H9 (cell line): ENCODE measurements around the gene PRR7. TPM values are rescaled to one million over a fixed set of nuclear protein-coding genes. Genes with fewer than 3 reads are reported as not detected.

Source experiments
- DNase-seq: peaks from one replicate; pipeline ENCODE4 v3.0.0-alpha.2; 2017
- H2AFZ ChIP-seq: one replicate; pipeline ENCODE4 v1.6.1; 2013; ENCODE audit warnings: mild to moderate bottlenecking, low read length, control low read depth, moderate library complexity
- H2AK5ac ChIP-seq: 2 replicates; pipeline ENCODE4 v1.6.1; 2013; ENCODE audit warnings: low read length, control low read depth, mixed read lengths; ENCODE audit not compliant: insufficient read length
- H2BK120ac ChIP-seq: one replicate; pipeline ENCODE4 v1.6.1; 2013; ENCODE audit warnings: low read depth, mild to moderate bottlenecking, low read length, control low read depth, inconsistent platforms; ENCODE audit not compliant: poor library complexity, severe bottlenecking
- H2BK12ac ChIP-seq: 2 replicates; pipeline ENCODE4 v1.6.1; 2013; ENCODE audit warnings: low read length, control low read depth, mixed read lengths, low read depth; ENCODE audit not compliant: insufficient read length
- H2BK15ac ChIP-seq: 2 replicates; pipeline ENCODE4 v1.6.1; 2013; ENCODE audit warnings: low read depth, low read length, control low read depth
- H2BK20ac ChIP-seq: one replicate; pipeline ENCODE4 v1.6.1; 2013; ENCODE audit warnings: low read depth, mild to moderate bottlenecking, low read length, control low read depth, inconsistent platforms; ENCODE audit not compliant: poor library complexity, severe bottlenecking
- H2BK5ac ChIP-seq: 2 replicates; pipeline ENCODE4 v1.6.1; 2013; ENCODE audit warnings: low read length, control low read depth, mixed read lengths; ENCODE audit not compliant: insufficient read length
- H3K14ac ChIP-seq: 2 replicates; pipeline ENCODE4 v1.6.1; 2013; ENCODE audit warnings: low read length, control low read depth; ENCODE audit not compliant: insufficient read depth
- H3K18ac ChIP-seq: 2 replicates; pipeline ENCODE4 v1.6.1; 2013; ENCODE audit warnings: low read depth, mild to moderate bottlenecking, mixed read lengths, low read length, control low read depth; ENCODE audit not compliant: insufficient read length
- H3K23ac ChIP-seq: 2 replicates; pipeline ENCODE4 v1.6.1; 2013; ENCODE audit warnings: low read length, control low read depth, mixed read lengths, low read depth; ENCODE audit not compliant: insufficient read length
- H3K23me2 ChIP-seq: 2 replicates; pipeline ENCODE4 v1.6.1; 2013; ENCODE audit warnings: low read depth, mild to moderate bottlenecking, mixed read lengths, low read length, control low read depth; ENCODE audit not compliant: insufficient read length, poor library complexity, severe bottlenecking
- H3K27ac ChIP-seq: 2 replicates; pipeline ENCODE4 v1.5.1; 2013; ENCODE audit warnings: low read length, control low read depth, mixed read lengths, low read depth; ENCODE audit not compliant: insufficient read length
- H3K27me3 ChIP-seq: 2 replicates; pipeline ENCODE4 v1.6.1; 2013; ENCODE audit warnings: low read length, control low read depth, inconsistent platforms; ENCODE audit not compliant: insufficient read depth
- H3K4ac ChIP-seq: 2 replicates; pipeline ENCODE4 v1.6.1; 2013; ENCODE audit warnings: low read depth, mild to moderate bottlenecking, control low read depth, inconsistent platforms, low read length, moderate library complexity
- H3K4me1 ChIP-seq: 2 replicates; pipeline ENCODE4 v1.6.1; 2013; ENCODE audit warnings: low read length, control low read depth, inconsistent platforms; ENCODE audit not compliant: insufficient read depth
- H3K4me2 ChIP-seq: 2 replicates; pipeline ENCODE4 v1.6.1; 2013; ENCODE audit warnings: low read length, control low read depth, mixed read lengths; ENCODE audit not compliant: insufficient read length, insufficient read depth
- H3K56ac ChIP-seq: 2 replicates; pipeline ENCODE4 v1.6.1; 2013; ENCODE audit warnings: low read depth, mild to moderate bottlenecking, mixed read lengths, low read length, control low read depth; ENCODE audit not compliant: insufficient read length
- H3K79me1 ChIP-seq: 2 replicates; pipeline ENCODE4 v1.6.1; 2013; ENCODE audit warnings: low read depth, mild to moderate bottlenecking, moderate library complexity, low read length, control low read depth, inconsistent platforms; ENCODE audit not compliant: insufficient read depth, poor library complexity, severe bottlenecking
- H3K79me2 ChIP-seq: 2 replicates; pipeline ENCODE4 v1.6.1; 2013; ENCODE audit warnings: low read length, control low read depth, inconsistent platforms; ENCODE audit not compliant: insufficient read depth
- H3K9ac ChIP-seq: 2 replicates; pipeline ENCODE4 v1.6.1; 2013; ENCODE audit warnings: low read length, control low read depth, mixed read lengths; ENCODE audit not compliant: insufficient read length; ENCODE audit errors: extremely low read depth
- H3K9me3 ChIP-seq: one replicate; pipeline ENCODE4 v1.6.1; 2013; ENCODE audit warnings: low read depth, low read length, inconsistent platforms; ENCODE audit not compliant: control insufficient read depth
- H3T11ph ChIP-seq: one replicate; pipeline ENCODE4 v1.6.1; 2013; ENCODE audit warnings: mild to moderate bottlenecking, low read length, control low read depth, inconsistent platforms
- H4K20me1 ChIP-seq: one replicate; pipeline ENCODE4 v1.6.1; 2013; ENCODE audit not compliant: control insufficient read depth, insufficient read length, insufficient read depth
- H4K5ac ChIP-seq: 2 replicates; pipeline ENCODE4 v1.6.1; 2013; ENCODE audit warnings: low read depth, mild to moderate bottlenecking, mixed read lengths, low read length, control low read depth; ENCODE audit not compliant: insufficient read length
- H4K8ac ChIP-seq: replicated peaks from 2 replicates; pipeline ENCODE4 v1.6.1; 2013; ENCODE audit warnings: low read length, control low read depth, mixed read lengths, low read depth; ENCODE audit not compliant: insufficient read length
- H4K91ac ChIP-seq: 2 replicates; pipeline ENCODE4 v1.6.1; 2013; ENCODE audit warnings: low read depth, mild to moderate bottlenecking, moderate library complexity, mixed read lengths, low read length, control low read depth; ENCODE audit not compliant: insufficient read length
- H3K27ac Mint-ChIP-seq, 3 experiments: 2 replicates in 2 of 3; 3 replicates in 1 of 3; pipeline ENCODE4 v1.8.0; 2020 to 2021; ENCODE audit warnings: mixed read lengths in 3 of 3, mild to moderate bottlenecking in 1 of 3, moderate library complexity in 1 of 3
- H3K27me3 Mint-ChIP-seq: 2 replicates; pipeline ENCODE4 v1.8.0; 2021; ENCODE audit warnings: low read depth, mild to moderate bottlenecking, moderate library complexity, mixed read lengths
- H3K36me3 Mint-ChIP-seq, 3 experiments: 2 replicates in 2 of 3; 3 replicates in 1 of 3; pipeline ENCODE4 v1.8.0; 2020 to 2021; ENCODE audit warnings: low read depth in 3 of 3, mixed read lengths in 3 of 3; ENCODE audit not compliant: insufficient read depth in 1 of 3
- H3K4me1 Mint-ChIP-seq, 2 experiments: 2 replicates each; pipeline ENCODE4 v1.8.0; 2020; ENCODE audit warnings: mixed read lengths in 2 of 2
- H3K4me3 Mint-ChIP-seq, 2 experiments: 2 replicates in 1 of 2; 3 replicates in 1 of 2; pipeline ENCODE4 v1.8.0; 2020 to 2021; ENCODE audit warnings: mild to moderate bottlenecking in 2 of 2, mixed read lengths in 2 of 2, moderate library complexity in 1 of 2
- H3K9me3 Mint-ChIP-seq, 2 experiments: 2 replicates in 1 of 2; 3 replicates in 1 of 2; pipeline ENCODE4 v1.8.0; 2020; ENCODE audit warnings: mild to moderate bottlenecking in 2 of 2, mixed read lengths in 2 of 2, moderate library complexity in 1 of 2
- WGBS: extraction: QIAGEN DNeasy Blood & Tissue Kit; methylation state at CpG from one replicate; pipeline ENCODE4 v1.1.7; 2013; ENCODE audit warnings: missing lambda C conversion rate, low lambda C conversion rate, mixed read lengths; ENCODE audit not compliant: insufficient read length; ENCODE audit errors: extremely low coverage; 5-methylcytosine and 5-hydroxymethylcytosine counted together
- total RNA-seq: library from RNA; stranded (reverse); gene quantifications from 2 replicates; pipeline ENCODE4 v1.2.1, GENCODE V29; 2021
- TF ChIP-seq, protein P1 (sequence below): fragments of 200-600 bp; sonication (generic); conservative IDR thresholded peaks from 3 replicates; pipeline ENCODE4 v1.8.0; 2021; ENCODE audit warnings: antibody characterized with exemption, mild to moderate bottlenecking

The PRR7 gene
- total RNA-seq, 1 experiment from 2014 or later = 9.6 TPM

DNA sequence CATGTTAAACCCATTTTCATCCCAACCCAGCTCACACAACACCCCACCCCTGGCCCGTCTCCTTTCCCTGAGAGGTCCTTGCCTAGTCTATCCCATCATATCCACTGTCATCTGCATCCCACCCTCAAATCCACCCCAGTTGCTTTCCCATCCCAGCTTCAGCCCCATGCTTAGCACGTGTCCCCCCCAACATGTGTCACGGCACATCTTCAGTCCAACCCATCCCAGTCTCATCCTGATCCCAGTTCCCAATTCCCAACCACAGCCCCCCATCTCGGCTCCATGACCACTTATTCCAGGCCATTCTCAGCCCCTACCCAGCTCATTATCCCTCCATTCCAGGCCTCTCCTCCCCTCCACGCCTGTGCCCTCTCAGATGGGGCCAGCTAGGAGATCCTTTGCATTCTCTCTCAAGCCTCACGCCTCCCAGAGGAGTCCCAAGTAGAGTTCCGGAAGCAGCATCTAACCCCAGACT is 27.4 kb downstream of the PRR7 start:
- Histone ChIP-seq H3K18ac (no peak overlapping the region), H3K27me3 (no peaks in the 10 kb centered on the region), H3K4ac (no peak overlapping the region), H2AFZ (no peak overlapping the region), H4K91ac (no peak overlapping the region), H3K23ac (no peak overlapping the region), H3K4me1 (peaks cover 24% of the 10 kb centered on the region; the same call in 1 of the 2 replicates), H2BK15ac (no peak overlapping the region), H3T11ph (no peak overlapping the region), H2AK5ac (no peak overlapping the region), H4K5ac (no peak overlapping the region), H3K79me2 (peaks cover 26% of the 10 kb centered on the region; the same call in 1 of the 2 replicates), H4K8ac (no peak overlapping the region), H2BK12ac (no peak overlapping the region), H3K9me3 (no peaks in the 10 kb centered on the region), H3K27ac (no peak overlapping the region), H3K9ac (no peak overlapping the region), H3K56ac (no peak overlapping the region), H3K14ac (peak overlapping the region; percentile 18; the same call in 1 of the 2 replicates), H2BK120ac (no peak overlapping the region), H3K79me1 (peaks cover 10% of the 10 kb centered on the region), H4K20me1 (no peaks in the 10 kb centered on the region), H2BK20ac (no peak overlapping the region), H2BK5ac (no peak overlapping the region), H3K4me2 (peak overlapping the region; percentile 61), H3K23me2 (peaks cover 4% of the 10 kb centered on the region)
- Mint-ChIP-seq H3K4me1 (peaks cover 44 to 64% of the 10 kb centered on the region in 2 experiments), H3K9me3 (no peaks in the 10 kb centered on the region), H3K27ac (peak overlapping the region; percentile 32 to 86 (median 70); a peak in 5 of 7 replicates), H3K4me3 (peak overlapping the region; percentile 59 to 81), H3K27me3 (no peaks in the 10 kb centered on the region; the same call in 1 of the 2 replicates), H3K36me3 (peaks cover 19 to 35% (median 34%) of the 10 kb centered on the region in 3 experiments; a peak in 6 of 7 replicates)
- no peak for DNase-seq
- TF ChIP-seq, protein P1, sequence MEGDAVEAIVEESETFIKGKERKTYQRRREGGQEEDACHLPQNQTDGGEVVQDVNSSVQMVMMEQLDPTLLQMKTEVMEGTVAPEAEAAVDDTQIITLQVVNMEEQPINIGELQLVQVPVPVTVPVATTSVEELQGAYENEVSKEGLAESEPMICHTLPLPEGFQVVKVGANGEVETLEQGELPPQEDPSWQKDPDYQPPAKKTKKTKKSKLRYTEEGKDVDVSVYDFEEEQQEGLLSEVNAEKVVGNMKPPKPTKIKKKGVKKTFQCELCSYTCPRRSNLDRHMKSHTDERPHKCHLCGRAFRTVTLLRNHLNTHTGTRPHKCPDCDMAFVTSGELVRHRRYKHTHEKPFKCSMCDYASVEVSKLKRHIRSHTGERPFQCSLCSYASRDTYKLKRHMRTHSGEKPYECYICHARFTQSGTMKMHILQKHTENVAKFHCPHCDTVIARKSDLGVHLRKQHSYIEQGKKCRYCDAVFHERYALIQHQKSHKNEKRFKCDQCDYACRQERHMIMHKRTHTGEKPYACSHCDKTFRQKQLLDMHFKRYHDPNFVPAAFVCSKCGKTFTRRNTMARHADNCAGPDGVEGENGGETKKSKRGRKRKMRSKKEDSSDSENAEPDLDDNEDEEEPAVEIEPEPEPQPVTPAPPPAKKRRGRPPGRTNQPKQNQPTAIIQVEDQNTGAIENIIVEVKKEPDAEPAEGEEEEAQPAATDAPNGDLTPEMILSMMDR = no peak
- no CpG with 5 or more reads among the region's 7 CpGs for WGBS
